GM21825 (cell line): ENCODE results near the gene MTOR.
"Not testable (repeated sequence)": the region's sequence is repeated elsewhere in the genome, so short reads cannot be mapped to it uniquely, and the experiment has no call there.

ENCODE experiments used
- ATAC-seq: cut with Tn5 transposase; IDR thresholded peaks from one replicate; pipeline ENCODE4 v1.9.1; 2021; ENCODE audit warnings: mild to moderate bottlenecking, moderate library complexity; ENCODE audit not compliant: unreplicated experiment

The MTOR gene

GRCh38 chr1:11067716-11068599 lies 194.4 kb downstream of the MTOR start:
- ATAC-seq = no peak

DNA sequence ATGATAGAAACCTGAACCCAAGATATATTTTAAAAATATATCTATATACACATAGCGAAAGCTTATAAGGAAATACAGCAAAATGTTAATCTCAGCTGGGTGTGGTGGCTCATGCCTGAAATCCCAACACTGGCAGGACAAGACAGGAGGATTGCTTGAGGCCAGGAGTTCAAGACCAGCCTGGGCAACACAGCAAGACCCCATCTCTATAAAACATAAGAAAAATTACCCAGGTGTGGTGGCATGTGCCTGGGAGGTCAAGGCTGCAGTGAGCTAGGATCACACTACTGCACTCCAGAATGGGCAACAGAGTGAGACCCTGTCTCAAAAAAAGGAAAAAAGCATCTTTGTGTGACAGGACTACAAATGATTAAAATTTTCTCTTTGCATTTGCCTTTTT lies 196.6 kb downstream of the MTOR start:
- ATAC-seq = no peak

- ATAC-seq = no peak
These were observed 197.4 kb downstream of the MTOR start for GRCh38 chr1:11064942-11065341.

GRCh38 chr1:11063937-11064537 lies 198.3 kb downstream of the MTOR start:
- ATAC-seq = not testable (repeated sequence)

DNA sequence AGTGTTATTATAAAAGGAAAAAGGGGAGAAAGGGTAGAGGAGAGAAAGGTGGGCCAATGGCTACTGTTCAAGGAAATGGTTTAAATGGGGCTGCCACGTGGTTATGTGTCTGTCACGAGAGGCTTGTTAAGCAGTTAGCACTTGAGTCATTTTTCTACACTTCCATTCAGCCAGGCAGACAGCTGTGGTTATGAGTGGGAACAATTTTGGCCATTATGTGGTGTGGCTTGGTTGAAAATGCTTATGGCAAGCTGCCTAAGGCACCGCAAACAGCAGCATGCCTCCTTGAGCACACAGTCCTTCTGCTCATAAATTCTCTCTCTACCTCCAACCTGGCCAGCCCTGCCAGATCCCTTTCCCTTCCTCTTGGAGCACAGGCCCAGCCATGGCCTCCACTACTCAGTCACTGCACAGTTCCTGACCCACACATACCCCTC lies 199.4 kb downstream of the MTOR start:
- ATAC-seq = no peak

- no peak for ATAC-seq
These were observed 200.5 kb downstream of the MTOR start for GRCh38 chr1:11061652-11062365.

DNA sequence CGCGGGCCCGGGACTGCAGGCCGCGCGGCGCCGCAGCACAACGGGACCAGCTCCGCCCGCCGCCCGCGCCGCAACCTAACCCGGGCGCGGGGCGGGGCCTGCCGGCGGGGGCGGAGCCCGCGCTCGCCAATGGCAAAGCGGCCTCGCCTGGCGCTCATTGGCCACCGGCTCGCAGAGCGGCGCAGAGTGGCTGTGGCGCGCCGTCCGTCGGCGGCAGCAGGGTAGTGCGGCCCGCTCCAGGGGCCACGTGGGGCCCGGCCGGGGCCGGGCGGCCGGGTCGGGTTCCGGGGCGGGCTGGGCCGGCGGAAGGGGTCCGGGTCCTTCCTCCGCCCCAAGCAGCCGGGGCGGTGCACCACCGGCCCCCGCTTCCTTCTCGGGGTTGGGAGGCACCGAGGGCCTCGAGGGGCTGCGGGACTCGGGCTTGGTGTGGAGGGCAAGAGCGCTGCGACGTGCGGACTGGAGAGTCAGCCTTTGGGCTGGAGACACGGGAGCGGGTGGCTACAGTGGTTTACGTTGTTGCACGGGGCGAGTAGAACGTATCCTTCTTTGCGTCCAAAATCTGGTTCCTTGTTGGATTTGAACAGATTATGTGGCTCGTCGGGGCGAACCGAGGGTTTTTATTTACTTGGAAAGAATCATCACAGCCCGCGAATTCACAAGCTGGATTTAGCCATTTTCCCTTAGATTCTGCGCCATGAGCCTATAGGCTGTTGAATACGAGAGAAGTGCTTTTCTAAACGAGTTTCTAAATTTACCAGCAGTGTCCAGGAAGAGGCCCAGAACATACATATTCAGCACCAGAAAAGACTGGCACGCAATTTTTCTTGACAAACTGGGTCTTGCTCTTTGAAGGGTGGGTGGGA lies 202.2 kb downstream of the MTOR start, which contains the start of gene SRM:
Gene SRM, minus strand, starts transcription at position 51 of the 863 bp plus-strand sequence. CDS start 75 bp downstream, outside the sequence.
- peak; percentile 91 for ATAC-seq

DNA sequence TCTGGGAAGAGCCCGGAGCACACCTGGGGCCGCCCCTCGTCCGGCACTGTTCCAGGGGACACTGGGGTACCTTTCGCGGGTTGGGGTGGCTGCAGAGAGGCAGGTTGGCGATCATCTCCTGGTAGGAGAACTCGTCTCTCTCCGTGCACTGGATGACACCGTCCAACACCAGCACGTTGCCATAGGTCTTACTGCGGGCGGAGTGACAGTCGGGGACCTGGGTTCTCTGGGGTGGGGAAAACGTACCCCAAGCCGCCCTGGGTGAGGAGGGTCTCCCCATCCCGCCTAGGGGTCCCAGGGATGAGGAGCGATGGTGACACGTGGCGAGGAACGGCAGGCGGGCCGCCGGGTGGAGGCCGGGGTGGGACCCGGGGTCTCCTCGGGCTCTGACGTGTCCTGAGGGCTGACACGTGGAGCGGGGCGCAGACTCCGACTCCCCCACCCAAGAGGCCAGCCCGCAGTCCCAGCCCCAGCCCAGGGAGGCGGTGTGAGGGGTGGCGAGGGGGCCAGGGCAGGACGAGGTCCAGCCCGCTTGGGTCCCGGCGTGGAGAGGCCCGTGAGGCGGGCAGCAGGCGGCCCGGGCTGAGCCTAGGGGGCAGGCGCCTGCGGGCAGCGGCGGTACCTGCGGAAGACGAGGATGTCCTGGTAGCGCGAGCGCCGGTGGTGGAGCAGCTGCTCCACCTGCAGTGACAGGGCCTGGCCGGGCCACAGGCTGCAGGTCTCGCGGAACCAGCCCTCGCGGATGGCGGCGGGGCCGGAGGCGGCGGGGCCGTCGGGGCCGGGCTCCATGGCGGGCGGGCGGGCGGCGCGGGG lies 203.0 kb downstream of the MTOR start:
- ATAC-seq = peak; percentile 21

- ATAC-seq = no peak
These were observed 203.7 kb downstream of the MTOR start for GRCh38 chr1:11058595-11059154.

- no peak for ATAC-seq
These were observed 204.3 kb downstream of the MTOR start for GRCh38 chr1:11058026-11058425.

GRCh38 chr1:11057477-11057876 lies 204.9 kb downstream of the MTOR start:
- ATAC-seq = no peak
